K562 (cell line): ENCODE measurements around the gene PCSK5. TPM values are rescaled to one million over a fixed set of nuclear protein-coding genes. Genes with fewer than 3 reads are reported as not detected.

Experiments used
- ATAC-seq: fragments of 200-7000 bp; cut with Tn5 transposase; 3 replicates; pipeline ENCODE4 v1.9.1; 2020; ENCODE audit warnings: moderate library complexity
- BruUV-seq: library from RNA; stranded (reverse); fragments of 400-500 nt; replicated peaks from 2 replicates; lab custom pipeline; 2021; lab: Mats Ljungman, UMichigan
- CTCF ChIA-PET: fragments of 300-600 bp; formaldehyde crosslinking; extraction: SDS; loops from one replicate; lab custom pipeline; 2021; ENCODE audit warnings: low intra/inter-chr PET ratio; lab: Yijun Ruan, JAX
- POLR2A ChIA-PET: fragments of 300-600, 350-650 bp; sonication (Branson Sonifier 250); formaldehyde crosslinking; extraction: SDS; loops from one replicate; lab custom pipeline; 2021; ENCODE audit warnings: antibody characterized with exemption, inconsistent platforms; lab: Yijun Ruan, JAX
- DNase-seq, 4 experiments: peaks; one replicate each; pipeline versions ENCODE4 v3.0.0 to v3.0.0-alpha.2; 2011 to 2018; ENCODE audit warnings: low spot score in 3 of 4, mixed read lengths in 3 of 4; ENCODE audit errors: extremely low read depth in 1 of 4
- FAIRE-seq: peaks from 2 replicates; lab custom pipeline; 2011; peaks lifted over from hg19 to GRCh38; lab: Jason Lieb, UNC
- H2AFZ ChIP-seq: 2 replicates; pipeline ENCODE4 v1.6.0; 2011; ENCODE audit warnings: low read depth, low read length, control low read depth, inconsistent platforms
- H3K27ac ChIP-seq: fragments of 200-600 bp; 3 replicates; pipeline ENCODE4 v1.8.0; 2011; ENCODE audit warnings: low read depth, mild to moderate bottlenecking, control low read depth, inconsistent platforms, low read length, moderate library complexity, mixed read lengths; ENCODE audit errors: extremely low read depth
- H3K27me3 ChIP-seq, 2 experiments: fragments of 300-600 bp in 1 of 2; 2 replicates in 1 of 2; 3 replicates in 1 of 2; pipeline versions ENCODE4 v1.6.0 to v1.8.0; 2011; ENCODE audit warnings: inconsistent platforms in 2 of 2, low read length in 2 of 2, mild to moderate bottlenecking in 1 of 2, mixed read lengths in 1 of 2, moderate library complexity in 1 of 2; ENCODE audit not compliant: control insufficient read depth in 2 of 2, insufficient read depth in 2 of 2
- H3K36me3 ChIP-seq: fragments of 300-600 bp; 3 replicates; pipeline ENCODE4 v1.8.0; 2011; ENCODE audit warnings: mild to moderate bottlenecking, low read length, inconsistent platforms; ENCODE audit not compliant: control insufficient read depth, insufficient read depth
- H3K4me1 ChIP-seq, 2 experiments: fragments of 200-600 bp in 1 of 2; replicated peaks in 1 of 2; 2 replicates in 1 of 2; 3 replicates in 1 of 2; pipeline versions ENCODE4 v1.5.1 to v1.8.0; 2011; ENCODE audit warnings: inconsistent platforms in 2 of 2, low read length in 2 of 2, mild to moderate bottlenecking in 1 of 2, mixed read lengths in 1 of 2, moderate library complexity in 1 of 2; ENCODE audit not compliant: control insufficient read depth in 2 of 2, insufficient read depth in 2 of 2
- H3K4me2 ChIP-seq: 2 replicates; pipeline ENCODE4 v1.6.1; 2011; ENCODE audit warnings: low read length, control low read depth, inconsistent platforms, mixed read lengths; ENCODE audit not compliant: insufficient read depth
- H3K4me3 ChIP-seq: fragments of 200-600 bp; sonication (generic), shearing (Covaris generic); 2 replicates; pipeline ENCODE4 v1.5.1; 2016; ENCODE audit warnings: control low read depth, inconsistent platforms
- H3K79me2 ChIP-seq: fragments of 200-600 bp; 3 replicates; pipeline ENCODE4 v1.8.0; 2011; ENCODE audit warnings: low read length, inconsistent platforms; ENCODE audit not compliant: control insufficient read depth, insufficient read depth
- H3K9ac ChIP-seq, 2 experiments: 2 replicates each; pipeline versions ENCODE4 v1.6.0 to v1.6.1; 2011; ENCODE audit warnings: low read depth in 2 of 2, low read length in 2 of 2, control low read depth in 1 of 2, inconsistent platforms in 1 of 2, mild to moderate bottlenecking in 1 of 2, mixed read lengths in 1 of 2; ENCODE audit not compliant: insufficient read depth in 1 of 2
- H3K9me1 ChIP-seq: one replicate; pipeline ENCODE4 v1.6.0; 2011; ENCODE audit warnings: inconsistent platforms, mild to moderate bottlenecking, low read length, moderate library complexity; ENCODE audit not compliant: control insufficient read depth, insufficient read depth
- H3K9me3 ChIP-seq: replicated peaks from 2 replicates; pipeline ENCODE4 v1.5.1; 2011; ENCODE audit warnings: low read depth, low read length, inconsistent platforms; ENCODE audit not compliant: control insufficient read depth, insufficient read depth
- H4K20me1 ChIP-seq: replicated peaks from 2 replicates; pipeline ENCODE4 v1.6.1; 2011; ENCODE audit warnings: low read length, inconsistent platforms, mixed read lengths; ENCODE audit not compliant: control insufficient read depth, insufficient read depth
- BCOR ChIP-seq: fragments of 450-650 bp; IDR thresholded peaks from 2 replicates; pipeline ENCODE4 v1.6.1; 2016
- BRD9 ChIP-seq: fragments of 450-650 bp; IDR thresholded peaks from 2 replicates; pipeline ENCODE4 v1.6.1; 2018; ENCODE audit warnings: low read depth; ENCODE audit not compliant: partially characterized antibody
- CC2D1A ChIP-seq: fragments of 450-650 bp; IDR thresholded peaks from 2 replicates; pipeline ENCODE4 v1.6.1; 2017; ENCODE audit warnings: mild to moderate bottlenecking
- EP300 ChIP-seq: IDR thresholded peaks from 2 replicates; pipeline ENCODE4 v1.6.1; 2012; ENCODE audit warnings: low read length, improper control_type of control experiment
- FOXK2 ChIP-seq, 2 experiments: fragments of 450-650 bp; IDR thresholded peaks in 1 of 2; conservative IDR thresholded peaks in 1 of 2; 2 replicates each; pipeline ENCODE4 v1.6.1; 2016; ENCODE audit warnings: low read depth in 2 of 2, mild to moderate bottlenecking in 1 of 2
- KDM1A ChIP-seq, 2 experiments: fragments of 450-650 bp; IDR thresholded peaks; 2 replicates each; pipeline ENCODE4 v1.6.1; 2016; ENCODE audit warnings: mild to moderate bottlenecking in 2 of 2
- PHB2 ChIP-seq: fragments of 450-650 bp; IDR thresholded peaks from 2 replicates; pipeline ENCODE4 v1.6.1; 2017; ENCODE audit warnings: low read depth
- RFX1 ChIP-seq: fragments of 450-650 bp; IDR thresholded peaks from 2 replicates; pipeline ENCODE4 v1.6.1; 2016; ENCODE audit warnings: mild to moderate bottlenecking, moderate library complexity
- ZNF197 ChIP-seq: fragments of 200-800 bp; sonication (Bioruptor generic); IDR thresholded peaks from 2 replicates; pipeline ENCODE4 v1.6.1; 2016; ENCODE audit warnings: low read depth, missing genetic modification characterization, missing compliant biosample characterization
- ZNF589 ChIP-seq: fragments of 200-800 bp; sonication (Bioruptor generic); IDR thresholded peaks from 2 replicates; pipeline ENCODE4 v1.6.1; 2016; ENCODE audit warnings: low read depth, missing genetic modification characterization, missing compliant biosample characterization
- WGBS: fragments of 100-300 bp; shearing (Covaris generic); methylation state at CpG from one replicate; pipeline ENCODE4 v1.1.6; 2016; ENCODE audit warnings: low coverage, mixed read lengths; ENCODE audit not compliant: insufficient coverage; ENCODE audit errors: missing lambda C conversion rate; 5-methylcytosine and 5-hydroxymethylcytosine counted together
- in situ Hi-C: fragments of 300-500 bp; cut with MboI; formaldehyde crosslinking; loops from 4 replicates; pipeline ENCODE4 v1.15.0; 2018; ENCODE audit warnings: inconsistent platforms, mixed read lengths
- intact Hi-C: fragments of 100-400 bp; cut with micrococcal nuclease; formaldehyde crosslinking; loops from 2 replicates; pipeline ENCODE4 v1.14.2; 2022
- polyA plus RNA-seq, 8 experiments: library from polyadenylated mRNA; depleted of rRNA in 4 of 8; stranded (reverse) in 5 of 8; unstranded in 3 of 8; fragments of >200 nt; fragmentation: Nextera tagmentation in 2 of 8; fragmentation: Illumina TruSeq in 1 of 8; extraction: Ambion mirVana in 2 of 8; extraction: Trizol in 1 of 8; gene quantifications; 2 replicates each; pipeline versions ENCODE4 v1.2.1 to v1.2.3, GENCODE V29; 2011 to 2014; ENCODE audit warnings: inconsistent platforms in 1 of 8, missing spikeins in 1 of 8
- total RNA-seq, 7 experiments: library from RNA; depleted of rRNA in 6 of 7; stranded (reverse); fragments of >200 nt in 6 of 7; fragmentation: Illumina TruSeq in 2 of 7; extraction: Trizol in 2 of 7; gene quantifications; 2 replicates each; pipeline versions ENCODE4 v1.2.1 to v1.2.3, GENCODE V29; 2011 to 2021; ENCODE audit warnings: low replicate concordance in 1 of 7
- TF ChIP-seq, protein P1 (sequence below), 2 experiments: fragments of 150-350 bp in 1 of 2; IDR thresholded peaks; 2 replicates each; pipeline ENCODE4 v1.6.1; 2012 to 2016; ENCODE audit warnings: low read depth in 2 of 2, low read length in 2 of 2, mild to moderate bottlenecking in 1 of 2, moderate library complexity in 1 of 2

Gene PCSK5
- total and polyA plus RNA-seq, 9 of the 15 experiments (the other 6 are each of a cell fraction or from before 2014, with no cell fraction given), result not detected

DNA sequence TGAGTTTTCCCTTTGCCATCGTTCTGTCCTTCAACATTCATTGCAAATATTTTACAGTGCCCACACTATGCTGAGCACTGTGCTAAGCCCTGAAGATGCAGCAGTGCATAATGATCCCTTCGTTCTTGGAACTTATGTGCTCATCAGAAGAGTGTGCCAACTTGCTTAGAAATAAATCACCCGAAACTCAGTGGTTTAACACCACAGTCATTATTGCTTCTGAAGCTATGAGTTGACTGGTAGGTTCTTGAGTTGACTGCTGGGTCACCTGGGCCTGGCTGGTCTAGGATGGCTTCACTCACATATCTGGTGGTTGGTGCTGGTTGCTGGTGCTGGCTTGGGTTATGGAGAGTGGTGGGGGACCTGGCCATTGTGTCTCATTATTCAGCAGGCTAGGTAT, 20.9 kb downstream of the PCSK5 start (continued):
- no peak for TF ChIP-seq EP300

DNA sequence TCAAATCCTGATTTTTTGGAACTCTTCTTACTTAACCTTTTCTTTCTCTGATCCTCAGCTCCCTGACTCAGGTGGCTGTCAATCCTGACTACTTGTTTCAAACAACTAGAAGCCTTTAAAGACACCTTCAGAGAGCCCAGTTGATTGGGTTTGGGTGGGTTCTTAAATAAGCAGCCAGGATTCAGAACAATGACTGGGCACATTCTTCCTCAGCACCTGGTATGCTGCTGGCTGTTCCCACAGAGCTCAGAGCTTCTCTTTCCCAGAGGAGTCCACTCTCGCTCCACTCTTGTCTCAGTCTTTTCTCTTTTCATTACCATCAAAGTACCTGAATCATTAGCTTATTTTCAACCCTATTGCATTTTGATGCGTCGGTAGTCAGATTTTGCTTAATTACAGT, 22.5 kb downstream of the PCSK5 start:
- Histone ChIP-seq H3K4me3 (no peak overlapping the region), H3K27ac (no peak overlapping the region), H3K36me3 (no peaks in the 10 kb centered on the region), H3K9ac (no peak overlapping the region), H3K9me1 (no peaks in the 10 kb centered on the region), H3K79me2 (no peaks in the 10 kb centered on the region), H4K20me1 (no peaks in the 10 kb centered on the region), H2AFZ (no peak overlapping the region), H3K9me3 (no peaks in the 10 kb centered on the region), H3K4me2 (no peak overlapping the region), H3K4me1 (no peaks in the 10 kb centered on the region), H3K27me3 (no peaks in the 10 kb centered on the region)
- intact Hi-C loops (no loop called here), in situ Hi-C loops (no loop called here)
- ChIA-PET POLR2A (no interaction called here), CTCF (no interaction called here)
- FAIRE-seq, result no peak
- no peak for TF ChIP-seq ZNF197 (CRISPR knock-in tag)
- no peak for TF ChIP-seq PHB2
- DNase-seq, result no peak
- WGBS, result 0% methylated on average over 3 of the region's 3 CpGs
- ATAC-seq, result no peak
- no TSS peak for BruUV-seq

DNA sequence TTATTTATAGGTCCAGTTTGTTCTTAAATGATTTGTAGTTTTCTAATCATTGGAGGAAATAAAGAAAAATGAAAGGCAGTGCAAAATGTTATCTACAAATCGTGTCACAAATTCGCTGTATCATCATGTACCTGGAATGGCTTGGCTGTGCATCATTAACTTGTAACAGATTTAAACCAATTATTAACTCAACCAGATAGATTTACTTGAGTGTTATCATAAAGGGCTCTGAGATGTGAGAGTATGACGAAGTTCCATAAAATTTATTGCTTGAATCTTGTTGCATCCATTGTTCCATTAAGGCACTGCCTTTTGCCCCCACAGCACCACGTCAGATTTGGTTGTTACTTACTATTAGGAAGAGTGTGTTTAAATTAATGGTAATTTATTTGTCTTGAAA, 23.5 kb downstream of the PCSK5 start:
- H3K9ac ChIP-seq, result no peak overlapping the region
- intact Hi-C loops (no loop called here), in situ Hi-C loops (no loop called here)
- H3K4me3 ChIP-seq, result no peak overlapping the region
- H3K36me3 ChIP-seq, result no peaks in the 10 kb centered on the region
- no peaks in the 10 kb centered on the region for H3K9me3 ChIP-seq
- no peak for FAIRE-seq
- no peak overlapping the region for H3K4me2 ChIP-seq
- H4K20me1 ChIP-seq, result no peaks in the 10 kb centered on the region
- no peak overlapping the region for H2AFZ ChIP-seq
- WGBS, result 0% methylated on average over 4 of the region's 4 CpGs
- H3K4me1 ChIP-seq, result no peaks in the 10 kb centered on the region
- H3K79me2 ChIP-seq, result no peaks in the 10 kb centered on the region
- CTCF ChIA-PET, result no interaction called here
- TF ChIP-seq RFX1, result no peak
- no peak for TF ChIP-seq CC2D1A
- TF ChIP-seq, protein P1, sequence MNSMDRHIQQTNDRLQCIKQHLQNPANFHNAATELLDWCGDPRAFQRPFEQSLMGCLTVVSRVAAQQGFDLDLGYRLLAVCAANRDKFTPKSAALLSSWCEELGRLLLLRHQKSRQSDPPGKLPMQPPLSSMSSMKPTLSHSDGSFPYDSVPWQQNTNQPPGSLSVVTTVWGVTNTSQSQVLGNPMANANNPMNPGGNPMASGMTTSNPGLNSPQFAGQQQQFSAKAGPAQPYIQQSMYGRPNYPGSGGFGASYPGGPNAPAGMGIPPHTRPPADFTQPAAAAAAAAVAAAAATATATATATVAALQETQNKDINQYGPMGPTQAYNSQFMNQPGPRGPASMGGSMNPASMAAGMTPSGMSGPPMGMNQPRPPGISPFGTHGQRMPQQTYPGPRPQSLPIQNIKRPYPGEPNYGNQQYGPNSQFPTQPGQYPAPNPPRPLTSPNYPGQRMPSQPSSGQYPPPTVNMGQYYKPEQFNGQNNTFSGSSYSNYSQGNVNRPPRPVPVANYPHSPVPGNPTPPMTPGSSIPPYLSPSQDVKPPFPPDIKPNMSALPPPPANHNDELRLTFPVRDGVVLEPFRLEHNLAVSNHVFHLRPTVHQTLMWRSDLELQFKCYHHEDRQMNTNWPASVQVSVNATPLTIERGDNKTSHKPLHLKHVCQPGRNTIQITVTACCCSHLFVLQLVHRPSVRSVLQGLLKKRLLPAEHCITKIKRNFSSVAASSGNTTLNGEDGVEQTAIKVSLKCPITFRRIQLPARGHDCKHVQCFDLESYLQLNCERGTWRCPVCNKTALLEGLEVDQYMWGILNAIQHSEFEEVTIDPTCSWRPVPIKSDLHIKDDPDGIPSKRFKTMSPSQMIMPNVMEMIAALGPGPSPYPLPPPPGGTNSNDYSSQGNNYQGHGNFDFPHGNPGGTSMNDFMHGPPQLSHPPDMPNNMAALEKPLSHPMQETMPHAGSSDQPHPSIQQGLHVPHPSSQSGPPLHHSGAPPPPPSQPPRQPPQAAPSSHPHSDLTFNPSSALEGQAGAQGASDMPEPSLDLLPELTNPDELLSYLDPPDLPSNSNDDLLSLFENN (IDR thresholded peaks at IDR 0.05; ENCODE audit: low read depth in 2 of 2, low read length in 2 of 2), result no peak
- no peak for TF ChIP-seq BCOR
- TF ChIP-seq ZNF589 (CRISPR knock-in tag), result no peak
- TF ChIP-seq BRD9, result no peak
- no peak for TF ChIP-seq FOXK2 (conservative IDR thresholded peaks at IDR 0.05 in 1 of 2, IDR thresholded peaks at IDR 0.05 in 1 of 2; ENCODE audit: low read depth in 2 of 2)
- TF ChIP-seq KDM1A (IDR thresholded peaks at IDR 0.05), result no peak
- DNase-seq, result no peak
- ATAC-seq, result no peak
- H3K27me3 ChIP-seq, result no peaks in the 10 kb centered on the region
- POLR2A ChIA-PET, result no interaction called here
- no TSS peak for BruUV-seq
- H3K27ac ChIP-seq, result no peak overlapping the region
- no peaks in the 10 kb centered on the region for H3K9me1 ChIP-seq
